GM19238 (cell line): ENCODE results near the gene PLXNA2.

Experiments used
- DNase-seq: peaks from one replicate; pipeline ENCODE4 v3.0.0; 2011; ENCODE audit warnings: low spot score; ENCODE audit not compliant: insufficient read length

PLXNA2 gene

DNA sequence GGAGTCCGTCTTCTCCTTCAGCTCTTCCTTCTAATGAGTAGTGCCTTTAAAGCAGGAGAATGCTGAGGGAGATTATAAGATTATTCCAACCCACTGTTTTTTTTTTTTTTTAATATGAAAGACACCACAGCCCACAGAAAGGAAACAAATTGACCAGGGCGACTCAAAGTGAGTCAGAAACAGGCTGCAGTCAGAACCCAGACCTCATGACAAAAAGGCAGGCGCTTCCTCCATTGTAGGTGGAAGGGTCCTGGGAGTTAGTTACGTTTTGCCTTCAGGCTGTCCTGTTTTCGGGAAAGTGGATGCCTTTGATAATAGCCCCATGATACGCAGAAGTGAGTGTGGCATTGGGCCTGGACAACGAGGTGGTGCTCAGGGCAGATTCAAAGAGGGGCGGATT, 21.0 kb downstream of the PLXNA2 start:
- DNase-seq: no peak

- no peak for DNase-seq
Measured at GRCh38 chr1:208222376-208223126, 21.6 kb downstream of the PLXNA2 start.

DNA sequence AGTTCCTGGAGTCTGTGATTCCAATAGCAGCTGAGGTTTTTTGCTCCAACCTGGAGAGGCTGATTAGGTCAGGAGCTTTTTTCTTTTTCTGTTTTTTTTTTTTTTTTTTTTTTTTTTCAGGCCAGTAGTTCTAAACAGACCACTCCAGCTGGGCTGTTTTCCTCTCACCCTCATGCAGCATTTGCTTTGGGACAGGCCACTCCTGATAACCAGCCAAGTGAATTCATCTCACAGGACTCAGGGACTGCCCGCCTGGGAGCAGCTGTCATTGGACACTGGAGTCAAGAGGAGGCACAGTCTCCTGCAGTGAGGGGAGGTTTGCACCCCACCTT, 22.9 kb downstream of the PLXNA2 start:
- DNase-seq: no peak

DNA sequence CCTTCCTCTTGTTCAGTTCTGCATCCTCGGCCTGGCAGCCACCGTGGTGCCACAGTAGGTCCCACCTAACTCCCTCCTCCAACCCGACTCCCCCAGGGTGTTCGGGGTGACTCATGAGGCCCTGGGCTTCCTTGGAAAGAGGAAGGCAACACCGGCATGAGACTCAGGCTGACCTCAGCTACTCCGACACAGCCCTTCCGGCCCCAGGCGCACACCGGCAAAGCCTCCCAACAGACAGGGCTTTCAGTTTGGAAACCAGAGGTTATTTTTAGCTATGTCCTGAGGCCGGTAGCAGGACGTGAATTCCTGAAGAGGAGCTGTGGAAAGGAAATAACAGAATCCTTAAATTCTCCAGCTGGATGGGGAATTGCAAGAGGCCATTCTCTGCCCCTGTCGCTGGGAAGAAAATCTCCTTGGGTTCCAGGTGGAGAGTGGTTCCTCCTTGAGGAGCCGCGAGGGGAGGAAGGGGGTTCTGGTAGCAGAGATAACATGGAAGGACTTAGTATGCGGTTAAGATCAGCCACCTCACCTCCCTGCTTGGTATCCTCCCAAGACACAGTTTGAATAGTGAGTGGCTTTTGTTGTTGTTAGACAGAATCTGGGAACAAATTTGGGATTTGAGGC, 24.4 kb downstream of the PLXNA2 start:
- DNase-seq: no peak

DNA sequence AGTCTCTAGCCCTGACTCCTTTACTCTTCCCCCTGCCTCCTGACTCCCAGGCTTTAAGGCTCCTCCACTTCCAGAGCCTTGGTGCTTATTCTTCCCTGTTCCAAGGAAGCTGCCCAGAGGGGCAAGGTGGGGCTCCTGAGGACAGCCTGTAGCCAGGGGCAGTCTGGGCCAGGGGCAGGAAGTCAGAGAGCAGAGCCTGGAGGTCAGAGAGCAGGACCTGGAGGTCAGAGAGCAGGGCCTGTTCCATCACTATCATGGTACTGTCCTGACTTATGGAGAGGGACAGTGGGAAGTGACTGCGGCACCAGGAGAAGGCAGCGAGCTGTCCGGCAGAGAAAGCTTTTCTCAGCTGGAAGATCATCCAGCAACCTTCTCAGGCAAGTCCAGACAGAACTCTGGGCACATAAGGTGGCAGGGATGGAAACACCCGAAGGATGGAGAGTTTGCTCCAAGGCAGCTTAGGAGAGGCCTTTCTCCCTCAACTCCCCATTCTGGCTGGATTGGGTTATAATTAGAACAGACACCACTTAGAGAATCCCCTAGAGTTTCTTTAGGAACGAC, 25.0 kb downstream of the PLXNA2 start:
- DNase-seq: no peak

GRCh38 chr1:208218237-208219097, 25.7 kb downstream of the PLXNA2 start:
- DNase-seq: no peak

- DNase-seq: no peak
Measured at GRCh38 chr1:208217781-208218180, 26.4 kb downstream of the PLXNA2 start.

DNA sequence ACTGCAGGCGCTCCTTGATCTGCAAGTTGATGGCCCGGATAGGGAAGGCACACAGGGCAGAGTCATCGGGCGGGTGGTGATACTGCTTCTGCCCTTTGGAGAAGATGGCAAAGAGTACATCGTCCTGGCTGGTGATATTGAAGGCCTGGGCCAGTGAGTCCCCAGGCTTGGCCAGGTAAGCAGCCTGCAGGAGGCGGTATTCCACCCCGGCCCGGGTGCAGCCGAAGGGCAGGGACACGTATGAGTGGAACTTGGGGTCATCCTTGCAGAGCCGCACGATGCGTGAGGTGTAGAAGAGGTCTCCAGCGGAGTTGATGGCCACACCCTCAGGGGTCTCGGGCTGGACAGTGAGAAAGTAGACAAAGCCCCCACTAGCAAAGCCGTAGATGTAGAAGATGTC, 27.4 kb downstream of the PLXNA2 start:
- DNase-seq: no peak

- no peak for DNase-seq
Measured at GRCh38 chr1:208216062-208216461, 28.1 kb downstream of the PLXNA2 start.

DNA sequence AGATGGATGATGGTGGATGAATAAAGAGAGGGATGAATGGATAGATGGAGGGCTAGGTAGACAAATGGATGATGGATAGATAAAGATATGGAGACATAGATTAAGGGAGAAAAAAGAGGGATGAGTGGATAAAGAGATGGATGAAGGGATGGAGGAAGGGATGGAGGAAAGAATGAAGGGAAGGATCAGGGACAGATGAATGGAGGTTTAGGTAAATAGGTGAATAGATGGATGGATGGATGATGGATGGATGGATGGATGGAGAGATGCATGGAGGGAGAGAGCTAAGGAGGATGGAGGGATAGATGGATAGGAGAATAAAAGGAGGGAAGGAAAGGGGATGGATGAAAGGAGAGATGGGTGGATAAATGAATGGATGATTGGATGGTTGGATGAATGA, 28.8 kb downstream of the PLXNA2 start:
- no peak for DNase-seq

- DNase-seq: no peak
Measured at GRCh38 chr1:208213786-208214185, 30.4 kb downstream of the PLXNA2 start.

DNA sequence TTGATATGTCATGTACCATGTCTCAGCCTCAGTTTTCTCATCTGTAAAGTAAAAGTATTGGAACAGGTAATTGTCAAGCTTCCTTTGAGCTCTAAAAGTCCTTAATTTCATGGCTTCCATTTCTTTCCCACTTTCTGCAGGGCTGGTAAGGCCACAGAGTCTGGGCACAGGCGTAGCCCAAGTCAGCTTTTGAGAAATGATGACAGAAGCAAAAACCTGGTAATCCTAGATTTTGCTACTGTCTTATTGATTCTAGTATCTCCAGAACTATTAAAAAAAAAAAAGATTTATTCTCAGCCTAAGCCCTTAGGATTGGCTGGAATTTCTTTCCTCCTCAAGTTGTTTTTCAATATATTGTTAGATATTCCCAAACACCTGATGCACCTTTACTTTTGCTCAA, 31.3 kb downstream of the PLXNA2 start:
- no peak for DNase-seq

GRCh38 chr1:208211921-208212843, 32.0 kb downstream of the PLXNA2 start:
- no peak for DNase-seq

- DNase-seq: no peak
Measured at GRCh38 chr1:208209896-208210589, 34.1 kb downstream of the PLXNA2 start.

DNA sequence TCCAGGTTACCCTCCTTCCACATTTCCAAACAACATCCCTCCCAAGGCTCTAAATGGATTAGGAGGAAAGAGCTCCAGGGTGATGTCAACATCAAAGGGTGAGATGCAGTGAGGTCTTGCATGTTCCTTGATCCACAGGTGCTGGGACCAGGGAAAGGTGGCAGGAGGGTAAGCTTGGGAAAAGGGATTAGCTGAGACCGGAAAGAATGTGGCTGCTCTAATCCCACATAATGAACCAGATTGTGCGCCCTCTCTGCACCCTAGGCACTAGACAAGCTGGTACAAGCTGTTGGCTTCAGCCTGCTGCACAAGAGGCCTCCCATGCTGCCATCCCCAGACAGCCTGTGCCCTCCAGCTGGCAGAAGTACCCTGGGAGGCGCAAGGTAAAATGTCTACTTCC, 34.9 kb downstream of the PLXNA2 start:
- no peak for DNase-seq

DNA sequence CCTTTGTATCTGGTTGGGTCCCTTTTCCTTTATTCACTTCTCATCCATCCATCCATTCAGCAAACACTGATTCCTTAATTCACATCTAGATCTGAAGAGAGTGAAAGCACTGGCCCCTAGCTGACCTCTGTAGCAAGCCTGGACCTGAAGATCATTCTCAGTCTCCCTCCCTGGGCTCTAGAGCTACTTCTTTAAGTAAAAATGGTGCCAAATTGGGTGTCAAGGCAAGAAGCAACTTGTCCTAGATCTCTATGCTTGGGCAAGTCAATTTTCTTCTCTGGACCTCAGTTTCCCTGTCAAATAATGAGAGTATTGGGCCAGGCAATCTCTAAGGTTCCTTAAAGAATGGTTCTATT, 36.1 kb downstream of the PLXNA2 start:
- no peak for DNase-seq

DNA sequence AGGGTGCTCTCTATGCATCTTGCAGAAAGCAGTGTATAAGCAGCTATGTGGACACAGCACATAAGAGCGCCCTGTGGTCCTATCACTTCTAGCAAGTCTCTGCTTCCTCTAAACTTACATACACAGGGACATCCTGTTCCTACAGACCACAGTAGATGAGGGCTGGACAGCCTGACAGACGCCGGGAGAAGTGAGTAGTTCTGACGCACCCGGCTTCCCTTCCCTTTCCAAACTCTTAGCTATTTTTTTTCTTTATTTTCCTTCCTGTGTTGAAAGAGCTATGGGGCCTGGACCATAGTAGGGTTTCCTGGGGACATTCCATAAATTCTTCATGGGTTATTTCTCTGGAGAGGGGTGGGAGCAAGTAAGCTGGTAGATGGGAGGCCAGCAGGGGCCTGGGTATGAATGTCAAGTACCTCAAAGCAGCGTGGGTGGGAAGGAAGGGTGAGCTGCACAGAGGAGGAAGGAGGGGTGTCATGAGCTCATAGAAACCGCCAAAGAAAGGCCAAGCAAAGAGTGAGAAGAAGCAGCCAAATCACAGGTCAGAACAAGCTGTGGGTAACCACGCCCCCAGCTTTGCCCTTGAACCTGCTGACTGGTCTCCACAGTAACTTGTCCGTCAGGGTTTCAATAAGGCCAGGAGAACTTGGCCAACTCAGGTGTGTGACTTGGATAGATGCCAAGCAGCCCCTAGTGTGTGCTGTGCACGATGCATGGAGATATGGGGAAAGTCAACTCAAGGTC, 36.6 kb downstream of the PLXNA2 start:
- no peak for DNase-seq

DNA sequence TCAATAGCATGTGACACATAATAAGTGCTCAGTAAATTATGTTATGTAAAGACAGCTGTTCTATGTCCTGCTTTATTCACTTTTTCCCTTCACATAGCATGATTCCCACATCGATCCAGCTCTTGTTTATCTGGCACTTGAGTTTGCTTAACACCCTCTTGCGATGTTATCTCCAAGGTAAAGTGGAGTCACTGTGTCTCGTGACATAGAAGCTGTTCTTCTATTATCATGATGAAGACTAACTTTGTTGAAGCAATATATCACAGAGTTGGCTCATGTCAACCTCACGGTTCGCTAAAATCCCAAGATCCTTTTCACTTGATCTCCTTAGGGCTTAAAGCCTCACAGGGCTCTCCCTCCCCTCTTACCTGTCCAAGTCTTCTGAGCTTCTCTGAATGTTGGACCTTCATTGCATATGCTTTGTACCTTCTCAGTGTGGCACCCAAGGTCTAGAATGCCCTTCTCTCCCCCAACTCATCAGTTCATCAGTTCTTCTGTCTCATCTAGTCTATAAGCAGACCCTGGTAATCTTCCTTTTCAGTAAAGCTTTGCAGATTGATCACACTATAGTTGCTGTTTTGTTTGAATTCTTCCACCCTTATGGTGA, 38.0 kb downstream of the PLXNA2 start:
- DNase-seq: no peak

GRCh38 chr1:208205216-208206013, 38.8 kb downstream of the PLXNA2 start:
- DNase-seq: no peak
